GM18507 (cell line): Measurements from ENCODE around the gene UVRAG.
"Not testable (repeated sequence)": the region's sequence is repeated elsewhere in the genome, so short reads cannot be mapped to it uniquely, and the experiment has no call there.

Source experiments
- DNase-seq: peaks from one replicate; pipeline ENCODE4 v3.0.0; 2011; ENCODE audit warnings: low read depth; ENCODE audit not compliant: insufficient read length; ENCODE audit errors: extremely low spot score
- FAIRE-seq: peaks from 2 replicates; lab custom pipeline; 2011; peaks lifted over from hg19 to GRCh38; lab: Jason Lieb, UNC

The UVRAG gene

GRCh38 chr11:75902631-75903030 lies 87.6 kb downstream of the UVRAG start:
- no peak for DNase-seq
- no peak for FAIRE-seq

GRCh38 chr11:75903276-75903675 lies 88.3 kb downstream of the UVRAG start:
- DNase-seq: no peak
- no peak for FAIRE-seq

GRCh38 chr11:75905434-75905833 lies 90.4 kb downstream of the UVRAG start:
- no peak for DNase-seq
- FAIRE-seq: no peak

- FAIRE-seq (peak; percentile 36), DNase-seq (no peak)
These were observed 93.0 kb downstream of the UVRAG start for GRCh38 chr11:75907906-75908527.

GRCh38 chr11:75910426-75911145 lies 95.6 kb downstream of the UVRAG start:
- no peak for FAIRE-seq

GRCh38 chr11:75911459-75911858 lies 96.4 kb downstream of the UVRAG start:
- DNase-seq (no peak), FAIRE-seq (no peak)

More at GRCh38 chr11:75910426-75911145, 95.6 kb downstream of the UVRAG start:
- no peak for DNase-seq

GRCh38 chr11:75913984-75914383 lies 99.0 kb downstream of the UVRAG start:
- FAIRE-seq: no peak

GRCh38 chr11:75916882-75917281 lies 101.9 kb downstream of the UVRAG start:
- FAIRE-seq (no peak), DNase-seq (no peak)

More at GRCh38 chr11:75913984-75914383, 99.0 kb downstream of the UVRAG start:
- DNase-seq: no peak

GRCh38 chr11:75918331-75918730 lies 103.3 kb downstream of the UVRAG start:
- FAIRE-seq (no peak), DNase-seq (no peak)

GRCh38 chr11:75919525-75919924 lies 104.5 kb downstream of the UVRAG start:
- no peak for FAIRE-seq
- no peak for DNase-seq

GRCh38 chr11:75920848-75921247 lies 105.8 kb downstream of the UVRAG start:
- DNase-seq: no peak
- FAIRE-seq: no peak

- DNase-seq (no peak), FAIRE-seq (no peak)
These were observed 106.8 kb downstream of the UVRAG start for GRCh38 chr11:75921808-75922207.

GRCh38 chr11:75924966-75925784 lies 110.2 kb downstream of the UVRAG start:
- FAIRE-seq: no peak

GRCh38 chr11:75925785-75926164 lies 110.8 kb downstream of the UVRAG start:
- FAIRE-seq (no peak), DNase-seq (no peak)

More at GRCh38 chr11:75924966-75925784, 110.2 kb downstream of the UVRAG start:
- no peak for DNase-seq

GRCh38 chr11:75929706-75930105 lies 114.7 kb downstream of the UVRAG start:
- FAIRE-seq: no peak

GRCh38 chr11:75930534-75930933 lies 115.5 kb downstream of the UVRAG start:
- DNase-seq: no peak
- FAIRE-seq: no peak

More at GRCh38 chr11:75929706-75930105, 114.7 kb downstream of the UVRAG start:
- DNase-seq: no peak

- FAIRE-seq: no peak
- DNase-seq: no peak
These were observed 116.1 kb downstream of the UVRAG start for GRCh38 chr11:75931124-75931523.

- not testable (repeated sequence) for FAIRE-seq, DNase-seq
These were observed 118.7 kb downstream of the UVRAG start for GRCh38 chr11:75933736-75934135.

- no peak for FAIRE-seq
These were observed 119.8 kb downstream of the UVRAG start for GRCh38 chr11:75934851-75935250.

GRCh38 chr11:75938543-75938942 lies 123.5 kb downstream of the UVRAG start:
- no peak for DNase-seq
- FAIRE-seq: no peak

More at GRCh38 chr11:75934851-75935250, 119.8 kb downstream of the UVRAG start:
- DNase-seq: no peak
